CD4-positive, alpha-beta T cell treated with Interleukin-6 at 100 ng/mL for 8 hours (primary cell): Measurements from ENCODE around the gene ZBTB20.

Source experiments
- DNase-seq: peaks from one replicate; pipeline ENCODE4 v3.0.0-alpha.2; 2020; ENCODE audit warnings: mixed read lengths, low spot score

Gene ZBTB20

DNA sequence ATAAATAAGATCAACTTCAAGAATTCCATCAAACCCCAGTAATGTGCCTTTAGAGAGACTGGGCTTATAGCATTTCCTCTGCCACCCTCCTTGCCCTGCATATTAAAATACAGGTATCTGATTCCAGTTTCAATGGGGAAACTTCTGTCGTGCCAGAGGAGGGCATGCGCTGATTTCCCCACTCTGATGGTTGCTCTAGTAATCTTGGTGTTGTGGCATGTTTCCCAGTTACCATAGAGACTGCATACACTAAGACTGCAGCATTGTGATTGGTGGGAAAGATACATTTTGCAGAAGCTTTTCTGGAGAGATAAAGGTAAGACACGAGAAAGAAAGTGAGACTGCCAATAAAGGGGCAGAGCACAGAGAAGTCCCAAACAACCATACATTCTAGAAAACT is 627.7 kb downstream of the ZBTB20 start:
- no peak for DNase-seq

DNA sequence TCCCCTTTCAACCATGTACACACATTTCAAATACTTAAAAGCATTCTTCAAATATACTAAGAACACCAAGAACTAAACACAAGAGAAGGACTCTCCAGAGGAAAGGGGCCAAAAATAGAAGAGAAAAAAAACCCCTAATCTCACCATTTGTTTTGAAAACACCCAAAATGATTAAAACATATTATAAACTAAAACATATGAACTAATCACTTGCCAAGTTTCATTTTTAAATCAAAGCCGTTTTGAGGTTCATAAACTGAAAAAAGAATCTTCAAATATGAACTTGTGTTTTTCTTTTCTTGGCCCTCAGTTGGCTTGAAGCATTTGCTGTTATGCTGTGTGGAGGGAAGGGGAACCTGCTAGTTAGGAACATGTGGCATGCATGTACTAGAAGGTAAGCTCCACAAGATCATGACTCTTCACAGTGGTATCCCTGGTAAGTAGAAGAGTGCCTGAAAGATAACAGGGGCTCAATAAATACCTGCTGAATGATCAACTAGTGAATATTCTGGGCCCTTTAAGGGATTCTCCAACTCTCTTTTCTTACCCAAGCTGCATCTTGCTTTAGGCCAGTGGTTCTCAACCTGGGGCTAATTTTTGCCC is 628.8 kb downstream of the ZBTB20 start:
- no peak for DNase-seq

DNA sequence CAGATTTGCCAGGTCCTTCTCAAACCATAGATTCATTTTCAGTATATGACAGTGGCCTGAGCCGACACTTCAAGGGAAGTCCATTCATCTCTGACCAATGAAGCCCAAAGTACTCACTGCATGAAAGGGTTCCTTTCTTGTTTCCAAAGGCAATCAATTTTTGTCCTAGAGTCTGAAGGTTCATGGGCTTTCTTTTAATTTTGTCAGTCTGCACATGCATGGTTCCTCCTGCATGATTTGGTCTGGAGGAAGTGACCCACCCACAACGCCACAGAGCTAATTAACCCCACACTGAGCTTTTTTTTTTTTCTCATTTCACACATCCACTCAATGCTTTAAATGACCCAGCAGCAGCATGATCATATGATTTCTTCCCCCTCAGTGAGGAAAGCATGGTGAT is 636.9 kb downstream of the ZBTB20 start:
- DNase-seq: no peak

DNA sequence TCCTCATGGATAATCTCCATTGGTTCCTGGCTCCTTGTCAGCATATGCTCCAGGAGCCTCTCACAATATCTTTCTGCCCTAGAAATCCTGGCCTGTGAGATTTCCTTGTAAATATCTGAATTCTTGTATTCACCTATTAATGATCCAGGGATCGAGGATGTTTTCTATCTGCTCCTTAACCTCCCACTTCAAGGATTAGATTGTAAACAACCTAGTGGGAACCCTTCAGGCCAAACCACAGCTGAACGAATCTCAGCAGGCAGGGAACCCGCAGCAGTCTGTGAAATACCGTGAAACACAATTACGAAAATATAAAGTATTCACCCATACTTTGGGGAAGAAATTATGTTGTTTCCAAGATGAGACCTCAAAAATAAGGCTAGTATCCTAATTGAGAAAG is 637.3 kb downstream of the ZBTB20 start:
- no peak for DNase-seq

DNA sequence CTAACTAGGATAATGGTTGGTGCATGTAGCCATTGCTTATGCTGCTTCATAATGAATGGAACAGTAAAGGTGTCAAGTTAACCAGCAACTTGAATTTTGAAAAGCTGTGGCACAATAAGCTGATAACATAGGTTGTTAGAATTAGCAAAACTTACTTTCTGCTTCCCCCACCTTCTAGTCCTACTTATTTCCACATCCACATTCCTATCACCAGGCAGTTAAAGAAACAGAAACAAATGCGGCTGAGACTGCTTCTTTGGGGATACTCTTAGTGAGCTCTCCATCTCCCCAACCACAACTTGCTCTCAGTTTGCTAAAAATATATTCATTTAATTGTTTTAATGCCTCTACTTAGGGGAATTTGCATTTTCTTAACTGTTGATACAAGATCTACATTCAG is 638.1 kb downstream of the ZBTB20 start:
- no peak for DNase-seq

DNA sequence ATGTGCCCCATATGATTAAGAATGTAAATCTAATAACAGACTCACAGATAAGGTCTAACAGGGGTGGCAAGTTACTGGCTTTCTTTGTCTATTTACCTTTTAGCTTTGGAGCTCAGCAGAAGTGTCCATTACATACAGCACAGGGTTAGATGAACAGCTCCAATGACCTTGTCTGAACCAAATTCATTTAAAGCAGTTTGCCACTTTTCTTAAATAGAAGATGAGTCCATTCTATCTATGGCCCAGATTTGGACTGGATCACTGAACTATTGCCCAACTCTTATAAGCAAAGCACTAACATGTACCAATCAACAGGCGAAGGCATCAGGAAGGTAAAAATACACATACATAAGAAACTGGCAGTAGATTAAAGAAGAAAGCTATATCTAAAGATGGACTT is 638.9 kb downstream of the ZBTB20 start:
- DNase-seq: no peak

DNA sequence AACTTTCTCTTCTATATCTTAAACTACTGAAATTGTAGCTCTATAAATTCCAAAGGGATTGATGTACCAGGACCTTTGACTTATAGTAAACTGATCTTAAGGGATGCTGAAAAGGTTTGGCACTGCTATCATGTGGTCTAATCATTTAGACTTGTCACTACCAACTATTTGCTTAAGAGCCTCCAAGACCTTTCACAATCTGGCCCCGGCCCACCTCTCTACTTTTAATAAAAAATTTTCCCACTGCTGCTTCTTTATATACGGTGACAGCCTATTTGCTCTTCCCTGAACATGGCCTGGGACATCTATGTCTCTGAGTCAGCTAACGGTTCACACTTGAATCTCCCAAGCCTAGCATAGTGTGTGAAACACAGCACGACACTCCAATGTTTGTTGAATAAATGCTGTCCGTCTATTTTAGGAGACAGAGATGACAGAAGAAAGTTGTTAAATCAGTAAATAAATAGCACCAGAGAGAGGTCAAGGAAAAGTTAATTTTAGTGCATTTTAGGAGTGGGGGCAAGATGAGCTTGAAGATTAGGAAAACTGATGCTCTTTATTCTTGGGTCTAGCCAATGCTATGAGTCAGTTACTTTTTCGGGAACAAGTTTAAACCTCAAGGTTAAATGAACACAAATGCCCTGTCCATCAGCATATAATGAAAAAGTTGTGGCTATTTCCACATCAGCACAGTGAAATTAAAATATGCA is 640.3 kb downstream of the ZBTB20 start:
- DNase-seq: no peak

DNA sequence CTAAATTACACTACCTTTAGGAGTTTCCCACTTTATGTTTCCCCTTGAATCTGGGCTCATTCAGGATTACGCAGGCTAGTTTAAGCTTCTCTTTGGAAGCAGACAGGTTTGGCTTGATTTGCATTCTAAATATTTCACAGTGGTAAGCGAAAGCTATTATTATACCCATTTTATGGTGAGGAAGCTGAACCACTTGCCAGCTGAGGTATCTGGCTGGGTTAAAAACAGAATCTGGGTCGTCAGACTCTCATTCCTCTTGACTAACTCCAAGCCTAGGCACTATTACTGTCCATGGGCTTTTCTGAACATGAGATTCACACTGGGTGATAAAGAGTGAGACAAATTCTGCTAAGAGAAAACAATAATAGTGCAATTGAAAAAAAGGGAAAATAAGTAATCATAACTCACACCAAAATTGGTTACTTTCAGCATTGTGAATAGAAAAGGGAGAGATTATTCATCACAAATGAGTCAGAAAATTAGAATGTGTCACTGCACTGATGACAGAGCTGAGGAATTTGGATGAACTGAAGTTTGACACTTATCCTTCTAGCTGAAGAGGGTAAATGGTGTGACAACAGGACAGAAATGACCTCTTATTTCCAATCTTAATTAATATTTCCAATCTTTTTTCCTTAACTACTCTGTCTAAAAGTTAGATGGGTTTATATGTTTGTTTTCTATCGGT is 642.0 kb downstream of the ZBTB20 start:
- no peak for DNase-seq

DNA sequence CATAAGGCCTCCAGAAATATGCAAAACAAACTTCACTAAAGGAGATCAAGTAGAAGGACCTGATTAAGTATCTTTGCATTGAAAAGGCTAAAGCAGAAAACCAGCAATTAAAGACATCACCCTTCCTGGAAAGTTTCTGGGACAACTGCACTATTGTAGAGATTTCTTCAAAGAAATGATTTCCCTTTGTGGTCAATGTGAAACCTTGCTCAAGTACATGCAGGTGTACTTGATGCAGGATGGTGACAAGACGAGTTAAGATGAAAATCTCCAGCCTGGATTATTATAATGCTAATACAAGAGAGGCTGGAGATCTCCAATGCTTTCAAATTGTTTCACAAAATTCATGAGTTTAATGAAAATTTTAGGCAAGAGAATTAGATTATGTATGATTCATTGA is 644.9 kb downstream of the ZBTB20 start:
- no peak for DNase-seq

DNA sequence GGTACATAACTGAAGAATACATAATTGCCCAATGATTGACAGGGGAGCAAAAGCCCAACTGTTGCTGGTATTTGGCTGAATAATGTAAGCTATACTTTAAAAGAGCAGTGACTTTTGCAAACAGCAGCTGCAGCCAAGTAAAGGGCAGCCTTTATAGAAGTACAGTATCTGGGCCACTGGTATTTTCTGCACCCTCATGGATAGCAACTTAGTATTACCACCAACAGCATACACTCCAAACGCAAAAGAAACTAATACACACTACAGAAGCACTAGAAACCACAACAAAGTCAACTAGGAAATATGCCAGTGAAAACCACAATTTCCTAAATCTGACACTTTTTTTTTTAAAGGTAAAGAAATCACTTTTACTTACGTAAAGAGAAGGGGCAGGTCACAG is 647.1 kb downstream of the ZBTB20 start:
- DNase-seq: peak; percentile 8

DNA sequence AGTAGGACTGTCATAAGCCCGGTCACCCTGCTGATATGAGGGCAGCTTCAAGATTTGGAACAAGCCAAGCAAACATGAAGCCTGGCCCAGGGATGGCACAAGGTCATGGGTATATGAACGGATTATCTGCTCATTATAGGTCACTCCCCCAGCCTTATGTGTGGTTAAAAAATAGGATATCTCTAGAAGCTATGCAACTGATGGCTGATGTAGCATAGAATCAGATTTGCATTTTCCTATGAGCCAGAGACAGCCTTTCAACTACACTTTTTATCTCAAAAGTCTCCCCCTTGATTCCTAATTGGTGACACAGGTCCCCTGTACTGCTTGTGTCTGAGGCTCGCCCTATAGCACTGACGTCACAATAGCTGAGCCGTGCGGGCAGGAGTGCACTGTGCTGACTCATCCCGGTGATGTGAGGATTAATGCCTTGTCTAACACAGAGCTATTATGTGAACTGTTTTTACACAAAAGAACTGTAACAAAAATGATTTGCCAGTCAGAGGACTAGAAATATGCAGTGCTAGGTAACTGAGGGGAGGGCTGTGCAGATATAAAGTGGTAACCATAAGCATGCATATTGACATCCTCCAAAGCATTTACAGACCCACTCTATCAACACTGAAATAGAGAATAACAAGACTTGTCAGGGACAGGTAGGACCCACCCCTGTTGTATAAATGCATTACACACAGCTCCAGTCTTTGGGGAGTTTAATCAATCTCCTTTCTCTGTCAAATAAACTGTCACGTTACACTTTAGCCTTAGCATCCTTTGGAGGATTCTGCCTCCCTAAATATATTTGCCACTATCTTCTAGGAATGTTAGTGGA is 648.3 kb downstream of the ZBTB20 start:
- DNase-seq: no peak

DNA sequence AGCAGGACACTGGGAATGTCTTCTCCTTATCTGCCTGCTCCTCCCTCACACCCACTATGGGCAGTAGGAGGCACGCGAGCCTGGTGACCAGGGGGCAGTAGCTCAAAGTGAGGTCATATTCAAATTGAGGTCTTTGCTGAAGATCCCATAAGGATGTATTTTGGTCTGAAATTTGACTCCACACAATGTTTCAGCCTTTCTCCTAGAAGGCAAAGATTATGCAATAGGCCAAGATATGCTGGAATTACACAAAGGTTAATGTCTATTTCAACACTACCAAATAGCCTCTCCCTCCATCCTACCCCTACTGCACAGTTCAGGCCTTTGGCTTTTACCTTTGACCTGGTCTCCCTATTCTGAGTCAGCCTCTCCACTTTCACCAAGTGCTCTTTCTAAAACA is 650.2 kb downstream of the ZBTB20 start:
- no peak for DNase-seq

DNA sequence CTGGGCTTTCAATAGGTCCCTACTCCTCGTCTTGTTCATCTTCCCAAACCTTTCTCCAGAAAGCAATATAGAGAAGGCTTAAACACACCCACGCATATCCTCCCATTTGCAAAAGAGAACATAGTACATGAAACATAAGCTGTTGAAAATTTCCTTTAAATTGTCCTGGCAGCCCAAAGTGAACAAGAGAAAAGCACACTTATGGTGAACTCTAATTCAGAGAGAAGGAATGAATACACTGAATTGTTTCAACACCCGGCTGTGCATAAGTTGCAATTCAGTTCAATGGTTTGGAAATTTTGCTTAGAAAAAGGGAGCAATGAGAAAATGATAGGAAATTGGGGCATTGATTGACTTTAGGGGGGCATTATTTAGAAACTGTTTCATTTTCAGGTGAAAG is 650.6 kb downstream of the ZBTB20 start:
- DNase-seq: no peak

DNA sequence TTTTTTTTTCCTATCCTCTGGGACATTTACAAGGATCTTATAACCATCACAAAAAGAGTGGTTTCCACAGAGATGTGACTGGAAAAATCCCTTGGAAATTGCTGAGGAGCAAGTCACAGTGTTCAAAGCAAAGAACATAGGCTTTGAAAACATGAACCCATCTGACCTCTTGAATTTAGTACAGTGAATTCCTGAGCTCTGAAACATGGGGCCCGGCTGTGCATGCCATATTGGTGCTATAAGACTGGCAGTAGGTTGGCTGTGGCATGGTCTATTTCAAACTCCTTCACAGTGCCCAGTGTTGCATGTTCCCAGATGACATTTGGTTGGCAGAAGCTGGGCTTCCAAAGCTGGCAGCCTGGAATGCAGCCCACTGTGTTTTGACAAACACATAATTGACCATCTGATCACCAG is 651.1 kb downstream of the ZBTB20 start:
- DNase-seq: no peak

DNA sequence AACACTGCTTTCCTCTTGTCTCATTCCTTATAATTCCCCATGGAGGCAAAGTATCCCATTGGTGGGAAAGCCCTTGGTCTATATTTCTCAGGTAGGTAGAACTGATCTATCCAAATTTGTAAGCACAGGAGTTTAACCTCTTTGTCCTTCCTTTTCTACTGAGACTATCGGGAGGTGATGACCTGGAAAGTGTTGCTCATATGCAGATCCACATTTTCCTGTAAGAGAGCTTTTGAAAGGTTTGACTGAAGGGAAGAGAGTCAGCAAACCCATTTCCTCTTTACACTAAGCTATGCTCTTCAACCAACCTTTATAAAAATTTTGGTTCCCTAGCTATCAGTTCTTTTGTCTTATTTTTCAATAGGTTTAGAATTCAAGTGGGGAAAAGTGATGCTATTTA is 652.6 kb downstream of the ZBTB20 start:
- no peak for DNase-seq

DNA sequence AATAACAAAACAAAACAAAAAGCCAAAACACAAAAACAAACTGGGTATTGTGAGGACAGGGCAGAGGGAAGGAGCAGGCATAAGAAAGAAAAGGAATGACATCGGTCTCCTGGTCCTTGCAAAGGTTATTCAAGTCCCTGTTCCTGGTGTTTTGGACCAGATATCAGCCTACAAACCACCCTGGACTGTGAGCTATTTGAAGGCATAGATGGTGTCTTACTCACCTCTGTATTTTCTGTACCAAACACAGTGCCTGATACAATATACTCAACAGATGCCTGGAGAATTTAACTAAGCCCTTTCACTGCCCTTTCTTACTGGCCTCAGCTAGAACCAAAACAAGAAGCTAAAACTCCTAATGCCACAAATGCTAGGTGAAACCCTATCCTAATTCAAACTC is 656.3 kb downstream of the ZBTB20 start:
- no peak for DNase-seq

DNA sequence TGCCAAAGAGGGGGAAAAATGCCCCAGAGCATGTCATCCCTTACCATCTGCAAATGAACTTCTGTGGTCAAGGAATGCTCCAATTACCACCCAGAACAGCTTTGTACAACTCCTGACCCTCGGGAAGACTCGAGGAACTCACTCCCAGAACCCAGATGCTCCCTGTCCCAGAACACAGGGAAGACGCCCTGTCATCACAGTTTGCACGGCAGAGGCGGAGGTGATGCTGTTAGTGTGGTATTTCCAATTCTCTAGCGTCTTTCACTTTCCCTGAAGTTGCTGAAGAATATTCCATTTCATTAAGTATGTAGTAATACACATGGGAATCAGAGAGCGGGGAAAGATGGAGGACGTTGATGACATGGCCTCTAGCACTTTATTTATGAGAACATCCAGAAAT is 659.6 kb downstream of the ZBTB20 start:
- no peak for DNase-seq

DNA sequence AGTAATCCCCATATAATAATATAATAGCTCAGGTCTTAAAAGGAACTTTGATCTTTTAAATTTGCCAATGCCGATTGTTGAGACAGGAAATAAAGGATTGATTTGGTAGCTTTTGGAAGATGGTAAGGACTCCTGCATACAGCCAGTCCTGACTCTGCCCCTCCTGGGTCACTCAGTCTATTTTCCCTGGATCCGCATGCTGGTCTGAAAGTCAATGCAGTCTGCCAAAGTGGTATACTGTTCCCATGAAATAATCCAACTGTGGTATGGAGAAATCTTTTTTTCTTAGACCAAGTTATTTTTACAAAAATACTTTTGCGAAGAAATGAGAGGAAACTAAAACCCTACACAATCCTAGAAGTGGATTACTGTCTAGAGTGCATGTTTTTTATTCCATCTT is 662.2 kb downstream of the ZBTB20 start:
- no peak for DNase-seq

DNA sequence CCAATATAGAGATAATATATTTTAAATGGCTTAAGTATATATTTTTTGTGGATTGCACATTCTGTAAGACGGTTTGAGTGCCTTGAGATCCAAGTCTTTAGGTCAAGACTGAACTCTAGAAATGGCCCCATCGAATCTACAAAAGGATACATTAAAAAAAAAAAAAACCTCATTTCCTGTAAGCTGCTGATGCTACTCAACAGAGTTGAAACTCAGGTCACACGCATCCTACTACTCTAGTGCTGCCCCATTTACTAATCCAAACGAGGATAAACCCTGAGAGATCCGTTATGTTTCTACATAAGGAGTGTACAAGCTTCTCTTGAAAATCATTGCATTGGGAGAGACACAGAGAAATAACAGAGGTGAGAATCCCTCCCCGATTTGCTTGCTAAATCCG is 666.0 kb downstream of the ZBTB20 start:
- no peak for DNase-seq

DNA sequence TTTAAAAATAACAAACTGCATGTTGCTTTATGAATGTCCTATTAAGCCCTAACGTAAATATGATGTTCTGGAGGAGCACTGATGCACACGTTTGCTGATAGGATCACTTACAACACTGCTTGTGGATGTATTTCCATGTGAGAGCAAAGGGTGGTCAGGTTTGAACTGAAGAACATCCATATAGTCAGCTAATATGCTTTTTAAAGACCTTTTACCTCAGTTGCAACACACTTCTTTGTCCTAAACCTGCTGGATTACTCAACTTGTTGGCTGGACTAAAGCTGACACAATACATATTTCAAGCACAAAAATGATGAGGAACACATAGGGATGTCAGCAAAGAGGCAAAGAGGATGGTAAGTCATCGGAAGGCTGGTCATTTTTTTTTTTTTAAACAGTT is 666.6 kb downstream of the ZBTB20 start:
- no peak for DNase-seq

DNA sequence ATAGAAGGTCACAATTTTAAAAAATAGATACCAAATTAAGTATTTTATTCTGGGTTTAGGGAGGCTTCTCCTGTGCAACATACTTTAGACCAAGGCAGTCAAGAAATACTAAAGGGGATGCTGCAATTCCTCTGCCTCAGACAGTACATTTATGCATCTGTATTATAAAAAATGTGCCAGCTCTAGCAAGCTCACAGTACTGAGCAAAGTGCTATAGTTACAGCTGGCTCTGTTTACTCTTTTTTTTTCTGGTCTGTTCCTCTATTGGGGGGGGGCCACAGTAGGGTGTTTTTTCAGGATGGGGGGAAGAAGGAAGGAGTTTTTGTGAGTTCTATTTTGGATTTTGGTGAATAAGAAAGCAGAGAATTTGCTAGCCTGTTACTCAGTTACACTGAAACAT is 668.3 kb downstream of the ZBTB20 start:
- DNase-seq: no peak

DNA sequence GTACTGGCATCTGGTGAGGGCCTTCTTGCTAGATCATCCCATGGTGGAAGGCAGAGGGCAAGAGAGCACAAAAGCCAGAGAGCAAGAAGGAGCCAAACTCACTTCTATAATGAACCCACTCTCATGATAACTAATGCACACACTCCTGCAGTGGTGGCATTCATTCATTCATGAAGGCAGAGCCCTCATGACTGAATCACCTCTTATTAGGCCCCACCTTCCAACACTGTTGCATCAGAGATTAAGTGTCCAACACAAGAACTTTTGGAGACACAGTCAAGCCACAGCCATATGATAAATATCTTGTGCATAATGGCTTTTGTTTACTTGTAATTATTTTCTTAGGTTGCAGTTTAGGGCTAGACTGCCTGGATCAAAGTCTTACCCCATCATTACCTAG is 670.6 kb downstream of the ZBTB20 start:
- DNase-seq: no peak

DNA sequence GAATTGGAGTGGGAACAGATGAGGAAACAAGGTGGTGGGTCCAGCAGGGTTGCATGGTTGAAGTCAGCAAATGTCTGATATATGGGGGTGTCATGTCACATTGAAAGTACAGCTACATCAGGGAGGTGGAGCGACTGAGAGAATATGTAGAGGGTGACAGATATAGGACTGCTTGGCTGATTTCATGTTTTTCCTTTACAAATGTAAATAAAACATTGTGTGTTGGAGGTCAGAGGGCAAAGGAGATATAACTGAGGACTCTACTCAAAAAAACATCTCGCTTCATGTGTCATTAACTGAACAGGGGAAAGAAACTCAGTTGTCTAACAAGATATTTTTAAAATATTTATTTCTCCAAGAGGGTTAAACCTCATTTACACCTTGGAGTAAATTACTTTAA is 675.6 kb downstream of the ZBTB20 start:
- DNase-seq: no peak
